Trophoblast cell (in vitro differentiated cells and primary cell): ENCODE data around the gene TLX2.

Source experiments
- DNase-seq, 2 donors: peaks; one replicate each; pipeline ENCODE4 v3.0.0-alpha.2; 2016
- H2AFZ ChIP-seq: 2 replicates; pipeline ENCODE4 v1.6.1; 2013; ENCODE audit warnings: low read length, moderate library complexity, mild to moderate bottlenecking; ENCODE audit not compliant: insufficient read depth, poor library complexity
- H2AK5ac ChIP-seq: 2 replicates; pipeline ENCODE4 v1.6.1; 2013; ENCODE audit warnings: mild to moderate bottlenecking, low read length
- H2BK120ac ChIP-seq: 2 replicates; pipeline ENCODE4 v1.6.1; 2013; ENCODE audit warnings: low read length, mild to moderate bottlenecking, moderate library complexity; ENCODE audit not compliant: insufficient read depth, poor library complexity
- H2BK12ac ChIP-seq: 2 replicates; pipeline ENCODE4 v1.6.1; 2013; ENCODE audit warnings: mild to moderate bottlenecking, low read length, moderate library complexity
- H2BK5ac ChIP-seq: 2 replicates; pipeline ENCODE4 v1.6.1; 2013; ENCODE audit warnings: low read length, low read depth, moderate library complexity, mild to moderate bottlenecking; ENCODE audit not compliant: poor library complexity
- H3K14ac ChIP-seq: 2 replicates; pipeline ENCODE4 v1.6.1; 2013; ENCODE audit warnings: mild to moderate bottlenecking, low read length
- H3K18ac ChIP-seq: 2 replicates; pipeline ENCODE4 v1.6.1; 2013; ENCODE audit warnings: mild to moderate bottlenecking, low read length
- H3K23ac ChIP-seq: 2 replicates; pipeline ENCODE4 v1.6.1; 2013; ENCODE audit warnings: low read length
- H3K27ac ChIP-seq: 2 replicates; pipeline ENCODE4 v1.5.1; 2013; ENCODE audit warnings: low read depth, mild to moderate bottlenecking, inconsistent platforms, low read length, moderate library complexity
- H3K27me3 ChIP-seq: 2 replicates; pipeline ENCODE4 v1.6.1; 2013; ENCODE audit warnings: inconsistent platforms, mild to moderate bottlenecking, low read length, moderate library complexity; ENCODE audit not compliant: insufficient read depth
- H3K36me3 ChIP-seq, 2 experiments: 1 replicate in 1 of 2; 2 replicates in 1 of 2; pipeline ENCODE4 v1.6.1; 2013; ENCODE audit warnings: low read length in 2 of 2, mild to moderate bottlenecking in 2 of 2, moderate library complexity in 1 of 2; ENCODE audit not compliant: insufficient read depth in 2 of 2, control insufficient read depth in 1 of 2
- H3K4ac ChIP-seq: 2 replicates; pipeline ENCODE4 v1.6.1; 2013; ENCODE audit warnings: low read depth, mild to moderate bottlenecking, low read length, moderate library complexity
- H3K4me1 ChIP-seq, 2 experiments: 1 replicate in 1 of 2; 2 replicates in 1 of 2; pipeline ENCODE4 v1.6.1; 2013; ENCODE audit warnings: low read length in 2 of 2, mild to moderate bottlenecking in 2 of 2, moderate library complexity in 1 of 2; ENCODE audit not compliant: insufficient read depth in 2 of 2, control insufficient read depth in 1 of 2
- H3K4me2 ChIP-seq: 2 replicates; pipeline ENCODE4 v1.6.1; 2013; ENCODE audit warnings: inconsistent platforms, mild to moderate bottlenecking, low read length, moderate library complexity
- H3K4me3 ChIP-seq: 2 replicates; pipeline ENCODE4 v1.5.1; 2013; ENCODE audit warnings: mild to moderate bottlenecking, low read depth, low read length, inconsistent platforms
- H3K79me1 ChIP-seq: one replicate; pipeline ENCODE4 v1.6.1; 2013; ENCODE audit warnings: low read length
- H3K79me2 ChIP-seq: 2 replicates; pipeline ENCODE4 v1.6.1; 2013; ENCODE audit warnings: low read length, mild to moderate bottlenecking; ENCODE audit not compliant: control insufficient read depth, insufficient read depth, poor library complexity
- H3K9ac ChIP-seq: 2 replicates; pipeline ENCODE4 v1.6.1; 2013; ENCODE audit warnings: mild to moderate bottlenecking, low read length
- H3K9me3 ChIP-seq: 2 replicates; pipeline ENCODE4 v1.6.1; 2013; ENCODE audit warnings: low read depth, mild to moderate bottlenecking, control low read depth, inconsistent platforms, low read length; ENCODE audit not compliant: insufficient read depth
- H4K12ac ChIP-seq: 2 replicates; pipeline ENCODE4 v1.6.1; 2013; ENCODE audit warnings: low read depth, mild to moderate bottlenecking, low read length, moderate library complexity
- H4K8ac ChIP-seq: 2 replicates; pipeline ENCODE4 v1.6.1; 2013; ENCODE audit warnings: low read depth, mild to moderate bottlenecking, low read length, moderate library complexity
- H4K91ac ChIP-seq: one replicate; pipeline ENCODE4 v1.6.1; 2013; ENCODE audit warnings: low read depth, mild to moderate bottlenecking, low read length, moderate library complexity
- WGBS: extraction: QIAGEN DNeasy Blood & Tissue Kit; methylation state at CpG from one replicate; pipeline ENCODE4 v1.1.7; 2013; ENCODE audit warnings: missing lambda C conversion rate; ENCODE audit not compliant: insufficient read length, insufficient coverage; ENCODE audit errors: extremely low coverage; 5-methylcytosine and 5-hydroxymethylcytosine counted together

The TLX2 gene

GRCh38 chr2:74556831-74557370 lies 42.7 kb downstream of the TLX2 start:
- Histone ChIP-seq H2AFZ (no peak overlapping the region), H3K9ac (no peak overlapping the region), H3K4me2 (no peak overlapping the region), H4K91ac (no peak overlapping the region), H3K36me3 (no peaks in the 10 kb centered on the region), H3K23ac (no peak overlapping the region), H3K9me3 (peaks cover 4% of the 10 kb centered on the region), H3K4me1 (peaks cover 8 to 21% of the 10 kb centered on the region in 2 experiments), H3K79me2 (no peaks in the 10 kb centered on the region), H2BK12ac (no peak overlapping the region), H3K14ac (no peak overlapping the region), H3K4me3 (no peak overlapping the region), H3K18ac (no peak overlapping the region), H3K27me3 (peaks cover 15% of the 10 kb centered on the region), H2AK5ac (no peak overlapping the region), H3K4ac (no peak overlapping the region), H2BK5ac (no peak overlapping the region), H4K12ac (no peak overlapping the region), H3K27ac (no peak overlapping the region), H3K79me1 (peaks cover 7% of the 10 kb centered on the region), H2BK120ac (no peak overlapping the region), H4K8ac (no peak overlapping the region)
- no peak for DNase-seq
- no CpG with 5 or more reads among the region's 6 CpGs for WGBS

GRCh38 chr2:74558284-74559230 lies 44.3 kb downstream of the TLX2 start:
- H3K79me1 ChIP-seq: peaks cover 7% of the 10 kb centered on the region
- H4K12ac ChIP-seq: no peak overlapping the region
- no peak overlapping the region for H2BK120ac ChIP-seq
- no peak overlapping the region for H2AK5ac ChIP-seq
- H3K4ac ChIP-seq: no peak overlapping the region
- H3K4me1 ChIP-seq: peaks cover 4 to 17% of the 10 kb centered on the region in 2 experiments
- H3K9me3 ChIP-seq: peaks cover 4% of the 10 kb centered on the region
- H3K36me3 ChIP-seq: no peaks in the 10 kb centered on the region
- WGBS: no CpG with 5 or more reads among the region's 7 CpGs
- H3K27ac ChIP-seq: no peak overlapping the region
- no peak overlapping the region for H2AFZ ChIP-seq
- no peak overlapping the region for H2BK5ac ChIP-seq
- DNase-seq: no peak
- H3K14ac ChIP-seq: no peak overlapping the region
- H3K23ac ChIP-seq: no peak overlapping the region
- H4K91ac ChIP-seq: no peak overlapping the region
- no peak overlapping the region for H2BK12ac ChIP-seq
- H3K4me2 ChIP-seq: no peak overlapping the region
- H3K79me2 ChIP-seq: no peaks in the 10 kb centered on the region
- H3K4me3 ChIP-seq: no peak overlapping the region
- H3K9ac ChIP-seq: no peak overlapping the region
- H3K27me3 ChIP-seq: peaks cover 12% of the 10 kb centered on the region
- no peak overlapping the region for H3K18ac ChIP-seq
- H4K8ac ChIP-seq: no peak overlapping the region

GRCh38 chr2:74559912-74560311 lies 45.7 kb downstream of the TLX2 start:
- Histone ChIP-seq H3K79me1 (no peaks in the 10 kb centered on the region), H3K79me2 (no peaks in the 10 kb centered on the region), H4K91ac (no peak overlapping the region), H3K18ac (no peak overlapping the region), H4K8ac (no peak overlapping the region), H3K4me1 (peaks cover 3 to 10% of the 10 kb centered on the region in 2 experiments), H3K36me3 (no peaks in the 10 kb centered on the region), H2BK120ac (no peak overlapping the region), H4K12ac (no peak overlapping the region), H3K27ac (no peak overlapping the region), H2AFZ (no peak overlapping the region), H3K23ac (no peak overlapping the region), H3K4me3 (no peak overlapping the region), H3K9ac (no peak overlapping the region), H3K27me3 (peaks cover 7% of the 10 kb centered on the region), H2BK5ac (no peak overlapping the region), H3K4me2 (no peak overlapping the region), H3K9me3 (peaks cover 4% of the 10 kb centered on the region), H3K4ac (no peak overlapping the region), H2BK12ac (no peak overlapping the region), H3K14ac (no peak overlapping the region), H2AK5ac (no peak overlapping the region)
- DNase-seq: no peak
- no CpG with 5 or more reads among the region's 5 CpGs for WGBS

GRCh38 chr2:74560591-74560990 lies 46.3 kb downstream of the TLX2 start:
- no peak for DNase-seq
- Histone ChIP-seq H4K91ac (no peak overlapping the region), H3K27ac (no peak overlapping the region), H4K8ac (no peak overlapping the region), H2BK120ac (no peak overlapping the region), H3K27me3 (peaks cover 2% of the 10 kb centered on the region), H3K4me3 (no peak overlapping the region), H3K23ac (no peak overlapping the region), H3K36me3 (no peaks in the 10 kb centered on the region), H2BK12ac (no peak overlapping the region), H3K4me1 (peaks cover 0 to 4% of the 10 kb centered on the region in 2 experiments), H3K14ac (no peak overlapping the region), H3K4ac (no peak overlapping the region), H2BK5ac (no peak overlapping the region), H4K12ac (no peak overlapping the region), H2AK5ac (no peak overlapping the region), H3K79me1 (no peaks in the 10 kb centered on the region), H3K18ac (no peak overlapping the region), H3K79me2 (no peaks in the 10 kb centered on the region), H2AFZ (no peak overlapping the region), H3K9ac (no peak overlapping the region), H3K9me3 (peaks cover 4% of the 10 kb centered on the region), H3K4me2 (no peak overlapping the region)
- no CpG with 5 or more reads among the region's 6 CpGs for WGBS
